Measurements from ENCODE around the gene FCSK. TPM values are rescaled to one million over a fixed set of nuclear protein-coding genes. Genes with fewer than 3 reads are reported as not detected.

Gene FCSK
- total and polyA plus RNA-seq, 3 donors from 2014 or later = 12.4 to 36.3 (median 26.4) TPM

DNA sequence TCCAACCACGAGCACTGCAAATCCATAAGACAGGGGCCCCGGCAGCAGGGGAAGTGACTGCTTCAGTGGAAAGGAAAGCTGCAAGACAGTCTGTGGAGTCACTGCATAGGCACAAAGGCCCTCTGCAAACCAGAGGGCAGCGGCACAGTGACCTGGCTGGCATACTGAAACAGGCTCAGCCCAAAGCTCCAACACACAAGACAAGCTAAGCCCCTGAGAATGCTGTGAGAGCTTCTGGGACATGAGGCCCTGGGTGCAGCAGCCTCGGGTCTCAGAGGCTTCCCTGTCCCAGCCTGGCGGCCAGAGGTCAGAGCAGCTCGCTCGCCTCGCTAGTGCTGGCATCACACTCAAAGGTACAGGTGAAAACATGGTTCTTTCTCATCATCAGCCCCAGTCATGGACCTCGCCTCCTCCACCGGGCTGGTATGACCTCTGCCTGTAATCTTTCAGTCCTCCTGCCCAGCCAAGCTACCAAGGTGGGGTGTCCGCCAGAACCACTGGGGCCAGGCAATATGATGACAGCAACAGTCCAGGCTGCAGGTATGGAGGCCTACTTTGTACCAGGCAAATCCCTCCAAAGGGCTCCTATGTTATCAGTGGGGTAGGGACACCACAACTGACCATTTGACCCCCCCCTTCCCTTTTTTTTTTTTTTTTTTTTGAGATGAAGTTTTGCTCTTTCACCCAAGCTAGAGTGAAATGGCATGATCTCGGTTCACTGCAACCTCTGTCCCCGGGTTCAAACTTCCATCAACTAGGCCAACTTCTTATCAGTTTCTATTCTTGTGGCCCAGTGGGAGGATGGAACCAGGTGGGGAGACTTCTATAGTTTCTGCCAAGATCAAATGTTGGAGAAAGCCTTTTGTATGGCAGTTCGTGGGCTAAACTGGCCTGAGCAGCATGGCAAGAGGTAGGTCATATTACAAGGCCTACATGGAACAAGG is 34.7 kb upstream of the FCSK start:
- TF ChIP-seq, protein P1, sequence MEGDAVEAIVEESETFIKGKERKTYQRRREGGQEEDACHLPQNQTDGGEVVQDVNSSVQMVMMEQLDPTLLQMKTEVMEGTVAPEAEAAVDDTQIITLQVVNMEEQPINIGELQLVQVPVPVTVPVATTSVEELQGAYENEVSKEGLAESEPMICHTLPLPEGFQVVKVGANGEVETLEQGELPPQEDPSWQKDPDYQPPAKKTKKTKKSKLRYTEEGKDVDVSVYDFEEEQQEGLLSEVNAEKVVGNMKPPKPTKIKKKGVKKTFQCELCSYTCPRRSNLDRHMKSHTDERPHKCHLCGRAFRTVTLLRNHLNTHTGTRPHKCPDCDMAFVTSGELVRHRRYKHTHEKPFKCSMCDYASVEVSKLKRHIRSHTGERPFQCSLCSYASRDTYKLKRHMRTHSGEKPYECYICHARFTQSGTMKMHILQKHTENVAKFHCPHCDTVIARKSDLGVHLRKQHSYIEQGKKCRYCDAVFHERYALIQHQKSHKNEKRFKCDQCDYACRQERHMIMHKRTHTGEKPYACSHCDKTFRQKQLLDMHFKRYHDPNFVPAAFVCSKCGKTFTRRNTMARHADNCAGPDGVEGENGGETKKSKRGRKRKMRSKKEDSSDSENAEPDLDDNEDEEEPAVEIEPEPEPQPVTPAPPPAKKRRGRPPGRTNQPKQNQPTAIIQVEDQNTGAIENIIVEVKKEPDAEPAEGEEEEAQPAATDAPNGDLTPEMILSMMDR (IDR thresholded peaks at IDR 0.05) = no peak
- TF ChIP-seq POLR2A (IDR thresholded peaks at IDR 0.05) = no peak
- no peak overlapping the region for H3K4me3 ChIP-seq
- intact Hi-C loops (cut with DNase I; ENCODE audit: low total_unique reads) = no loop called here
- no peak overlapping the region for H3K27ac ChIP-seq
- no peaks in the 10 kb centered on the region for H3K36me3 ChIP-seq (ENCODE audit: low read depth, missing control alignments)
- H3K27me3 ChIP-seq = no peaks in the 10 kb centered on the region
- 74 to 88% methylated on average over 14 of the region's 14 CpGs for WGBS, 2 donors
- DNase-seq = no peak
- peaks cover 31% of the 10 kb centered on the region for H3K4me1 ChIP-seq
- H3K9me3 ChIP-seq = no peaks in the 10 kb centered on the region

DNA sequence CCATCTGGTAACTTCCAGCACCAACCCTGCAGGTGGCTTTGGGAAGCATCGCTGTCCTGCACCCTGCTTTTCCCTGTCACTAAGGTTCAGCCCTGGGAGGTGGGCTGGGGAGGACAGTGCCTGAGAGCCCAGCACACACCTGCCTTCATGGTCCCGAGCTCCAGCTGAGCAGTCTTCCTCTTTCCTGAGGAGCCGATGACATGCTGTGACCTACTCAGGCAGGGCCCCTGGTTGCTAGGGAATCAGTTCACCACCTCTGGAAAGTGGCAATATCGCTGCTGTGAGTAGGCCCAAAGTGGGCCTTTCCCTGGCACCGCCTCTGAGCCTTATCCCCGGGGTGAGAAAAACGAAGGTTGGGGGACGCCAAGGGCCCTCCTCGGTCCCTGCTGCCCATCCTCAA is 33.4 kb upstream of the FCSK start:
- intact Hi-C loops (cut with DNase I; ENCODE audit: low total_unique reads) = no loop called here
- TF ChIP-seq, protein P1 (IDR thresholded peaks at IDR 0.05) = no peak
- TF ChIP-seq POLR2A (IDR thresholded peaks at IDR 0.05) = no peak
- H3K27me3 ChIP-seq = no peaks in the 10 kb centered on the region
- H3K36me3 ChIP-seq (ENCODE audit: low read depth, missing control alignments) = no peaks in the 10 kb centered on the region
- peaks cover 31% of the 10 kb centered on the region for H3K4me1 ChIP-seq
- no peak overlapping the region for H3K27ac ChIP-seq
- WGBS, 2 donors = 79 to 88% methylated on average over 6 to 9 of the region's 9 CpGs
- DNase-seq = no peak
- H3K4me3 ChIP-seq = no peak overlapping the region
- no peaks in the 10 kb centered on the region for H3K9me3 ChIP-seq

DNA sequence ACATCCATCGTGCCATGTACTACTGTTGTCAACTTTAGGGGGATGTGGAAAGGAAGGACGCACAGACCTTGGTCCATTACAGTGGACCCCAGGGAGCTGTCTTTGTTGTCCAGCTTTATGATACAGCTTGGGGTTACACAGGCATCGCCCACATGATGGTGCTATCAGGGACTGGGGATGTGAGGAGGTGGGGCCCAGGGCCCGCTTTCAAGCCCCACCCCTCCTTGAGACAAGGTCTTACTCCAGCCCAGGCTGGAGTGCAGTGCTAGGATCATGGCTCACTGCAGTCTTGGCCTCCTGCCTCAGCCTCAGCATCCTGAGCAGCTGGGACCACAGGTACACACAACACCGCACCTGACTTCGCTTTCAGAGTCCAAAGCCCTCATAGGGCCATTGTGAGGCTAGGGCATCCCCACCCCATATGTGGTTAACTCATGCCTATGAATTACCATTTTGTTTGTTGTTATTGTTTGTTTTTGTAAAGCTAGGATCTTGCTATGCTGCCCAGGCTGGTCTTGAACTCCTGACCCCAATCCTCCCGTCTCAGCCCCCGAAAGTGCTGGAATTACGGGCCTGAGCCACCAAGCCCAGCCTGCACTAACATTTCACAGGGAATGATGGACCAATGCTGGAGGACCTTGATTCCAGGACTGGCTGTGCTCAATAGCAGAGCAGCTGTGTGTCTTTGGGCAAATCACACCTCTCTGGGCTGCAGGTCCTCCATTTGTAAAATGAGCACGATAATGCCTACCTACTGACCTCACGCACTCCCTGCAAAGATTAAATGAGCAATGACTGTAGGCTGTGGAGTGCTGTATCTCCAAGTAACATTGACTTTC is 32.7 kb upstream of the FCSK start:
- no peaks in the 10 kb centered on the region for H3K36me3 ChIP-seq (ENCODE audit: low read depth, missing control alignments)
- no peaks in the 10 kb centered on the region for H3K9me3 ChIP-seq
- DNase-seq = no peak
- H3K4me3 ChIP-seq = no peak overlapping the region
- no peak for TF ChIP-seq POLR2A (IDR thresholded peaks at IDR 0.05)
- TF ChIP-seq, protein P1 (IDR thresholded peaks at IDR 0.05) = no peak
- no peaks in the 10 kb centered on the region for H3K27me3 ChIP-seq
- H3K4me1 ChIP-seq = peaks cover 31% of the 10 kb centered on the region
- intact Hi-C loops (cut with DNase I; ENCODE audit: low total_unique reads) = no loop called here
- WGBS, 2 donors = 89 to 92% methylated on average over 10 to 11 of the region's 11 CpGs
- H3K27ac ChIP-seq = no peak overlapping the region

DNA sequence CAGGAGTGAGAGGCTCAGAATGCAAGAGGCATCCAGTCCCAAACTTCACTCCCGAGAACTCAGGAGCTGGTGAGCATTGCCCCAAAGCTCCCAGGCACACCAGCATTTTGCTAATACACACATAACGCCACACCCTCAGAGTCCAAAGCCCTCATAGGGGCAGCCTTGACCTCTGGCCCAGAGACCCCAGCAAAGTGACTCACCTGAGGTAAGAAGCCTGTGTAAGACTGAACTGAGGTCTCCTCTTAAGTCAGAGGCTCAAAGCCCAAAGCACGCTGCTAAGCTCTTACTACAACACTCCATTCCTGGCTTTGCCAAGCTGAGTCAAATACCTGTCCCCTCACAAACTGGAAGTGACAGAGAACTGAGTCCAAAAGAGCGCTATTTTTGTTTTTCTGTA is 31.9 kb upstream of the FCSK start:
- intact Hi-C loops (cut with DNase I; ENCODE audit: low total_unique reads) = no loop called here

More for the DNA sequence above, 31.9 kb upstream of the FCSK start:
- Histone ChIP-seq H3K27me3 (no peaks in the 10 kb centered on the region), H3K4me3 (no peak overlapping the region), H3K27ac (no peak overlapping the region), H3K36me3 (ENCODE audit: low read depth, missing control alignments) (no peaks in the 10 kb centered on the region), H3K9me3 (no peaks in the 10 kb centered on the region), H3K4me1 (peaks cover 32% of the 10 kb centered on the region)
- 81 to 88% methylated on average over 4 of the region's 4 CpGs for WGBS, 2 donors
- TF ChIP-seq, protein P1 (IDR thresholded peaks at IDR 0.05) = no peak
- TF ChIP-seq POLR2A (IDR thresholded peaks at IDR 0.05) = no peak
- DNase-seq = no peak

Data from testis (tissue), 3 donors.